HFFc6 (cell line): Measurements from ENCODE around the gene OR5H14. TPM values are rescaled to one million over a fixed set of nuclear protein-coding genes. Genes with fewer than 3 reads are reported as not detected.
"Not testable (repeated sequence)": the region's sequence is repeated elsewhere in the genome, so short reads cannot be mapped to it uniquely, and the experiment has no call there.

Experiments
- DNase-seq: peaks from one replicate; pipeline ENCODE4 v3.0.0-alpha.2; 2018
- H3K27ac Mint-ChIP-seq: 2 replicates; pipeline ENCODE4 v1.8.0; 2020; ENCODE audit warnings: mild to moderate bottlenecking, mixed read lengths
- H3K27me3 Mint-ChIP-seq: 2 replicates; pipeline ENCODE4 v1.8.0; 2021; ENCODE audit warnings: mild to moderate bottlenecking, moderate library complexity, mixed read lengths; ENCODE audit not compliant: insufficient read depth
- H3K36me3 Mint-ChIP-seq: 2 replicates; pipeline ENCODE4 v1.8.0; 2021; ENCODE audit warnings: low read depth, mixed read lengths
- H3K4me1 Mint-ChIP-seq: 2 replicates; pipeline ENCODE4 v1.8.0; 2020; ENCODE audit warnings: low read depth, mixed read lengths
- H3K4me3 Mint-ChIP-seq: 2 replicates; pipeline ENCODE4 v1.8.0; 2020; ENCODE audit warnings: mild to moderate bottlenecking, moderate library complexity, mixed read lengths
- H3K9me3 Mint-ChIP-seq: 2 replicates; pipeline ENCODE4 v1.8.0; 2020; ENCODE audit warnings: mild to moderate bottlenecking, mixed read lengths
- CTCF ChIP-seq: fragments of 200-600 bp; sonication (generic); IDR thresholded peaks from 2 replicates; pipeline ENCODE4 v1.5.0; 2021; ENCODE audit warnings: antibody characterized with exemption, mild to moderate bottlenecking
- total RNA-seq, 6 experiments: library from RNA; stranded (reverse); fragmentation: NEBNext Ultra II Directional; extraction: Animal tissue kit (Norgen Biotek cat#: 25700); gene quantifications; 2 replicates in 1 of 6; 3 replicates in 5 of 6; pipeline ENCODE4 v1.2.3, GENCODE V29; 2021

The OR5H14 gene
- total RNA-seq, 6 experiments from 2014 or later = not detected

GRCh38 chr3:98148751-98149150 is 1.5 kb downstream of the OR5H14 start:
- TF ChIP-seq CTCF = no peak
- Mint-ChIP-seq H3K9me3 (peaks cover 17% of the 10 kb centered on the region), H3K4me1 (no peaks in the 10 kb centered on the region), H3K27me3 (no peaks in the 10 kb centered on the region), H3K4me3 (no peak overlapping the region), H3K27ac (no peak overlapping the region), H3K36me3 (no peaks in the 10 kb centered on the region)
- DNase-seq = no peak

- not testable (repeated sequence) for H3K27ac Mint-ChIP-seq, H3K27me3 Mint-ChIP-seq, DNase-seq, H3K4me1 Mint-ChIP-seq, H3K36me3 Mint-ChIP-seq, H3K4me3 Mint-ChIP-seq
- peaks cover 11% of the 10 kb centered on the region for H3K9me3 Mint-ChIP-seq
These were observed 2.2 kb downstream of the OR5H14 start for GRCh38 chr3:98149456-98149855.

- Mint-ChIP-seq H3K36me3 (no peaks in the 10 kb centered on the region), H3K27ac (no peak overlapping the region)
These were observed 4.0 kb downstream of the OR5H14 start for GRCh38 chr3:98151241-98151640.

GRCh38 chr3:98166396-98166795 is 19.1 kb downstream of the OR5H14 start, which contains the start of gene OR5H15:
Gene OR5H15, plus strand, starts transcription at chr3:98166696. Its CDS starts 2,004 bp downstream, at chr3:98168700.
- H3K27me3 Mint-ChIP-seq = no peaks in the 10 kb centered on the region
- no peak for DNase-seq

More at GRCh38 chr3:98151241-98151640, 4.0 kb downstream of the OR5H14 start:
- no peak for TF ChIP-seq CTCF
- H3K4me1 Mint-ChIP-seq = no peaks in the 10 kb centered on the region
- no peak for DNase-seq
- no peak overlapping the region; the same call in 1 of the 2 replicates for H3K4me3 Mint-ChIP-seq
- peaks cover 9% of the 10 kb centered on the region for H3K9me3 Mint-ChIP-seq
- H3K27me3 Mint-ChIP-seq = no peaks in the 10 kb centered on the region

GRCh38 chr3:98171071-98171470 is 23.8 kb downstream of the OR5H14 start:
- Mint-ChIP-seq H3K9me3 (peaks cover 10% of the 10 kb centered on the region), H3K4me3 (no peak overlapping the region), H3K27ac (no peak overlapping the region), H3K27me3 (no peaks in the 10 kb centered on the region), H3K36me3 (no peaks in the 10 kb centered on the region), H3K4me1 (no peaks in the 10 kb centered on the region)
- TF ChIP-seq CTCF = no peak
- no peak for DNase-seq

More at GRCh38 chr3:98166396-98166795, 19.1 kb downstream of the OR5H14 start, which contains the start of gene OR5H15:
- H3K36me3 Mint-ChIP-seq = no peaks in the 10 kb centered on the region
- H3K27ac Mint-ChIP-seq = no peak within 1 kb of the TSS
- TF ChIP-seq CTCF = no peak
- H3K9me3 Mint-ChIP-seq = peaks cover 17% of the 10 kb centered on the region
- no peaks in the 10 kb centered on the region for H3K4me1 Mint-ChIP-seq
- no peak within 1 kb of the TSS for H3K4me3 Mint-ChIP-seq

DNA sequence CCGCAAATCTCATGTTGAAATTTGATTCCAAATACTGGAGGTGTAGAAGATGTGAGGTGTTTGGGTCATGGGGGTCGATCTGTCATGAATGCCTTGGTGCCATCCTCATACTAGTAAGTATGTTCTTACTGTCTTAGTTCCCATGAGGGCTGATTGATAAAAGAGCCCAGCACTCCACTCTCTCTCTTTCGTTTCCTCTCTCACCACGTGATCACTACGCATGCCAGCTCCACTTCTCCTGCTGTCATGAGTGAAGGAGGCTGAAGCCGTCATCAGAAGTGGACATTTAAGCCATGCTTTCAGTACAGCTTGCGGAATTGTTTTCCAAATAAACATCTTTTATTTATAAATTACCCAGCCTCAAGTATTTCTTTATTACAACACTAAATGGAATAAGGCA is 25.3 kb downstream of the OR5H14 start:
- Mint-ChIP-seq H3K4me3 (no peak overlapping the region), H3K27me3 (no peaks in the 10 kb centered on the region; the same call in 1 of the 2 replicates), H3K9me3 (peaks cover 16% of the 10 kb centered on the region), H3K4me1 (no peaks in the 10 kb centered on the region), H3K36me3 (no peaks in the 10 kb centered on the region), H3K27ac (no peak overlapping the region)
- no peak for TF ChIP-seq CTCF
- no peak for DNase-seq
